Kidney capillary endothelial cell (primary cell): Measurements from ENCODE around the gene PGBD4.

Experiments used
- DNase-seq: peaks from one replicate; pipeline ENCODE4 v3.0.0-alpha.2; 2018; ENCODE audit warnings: low spot score

Gene PGBD4

GRCh38 chr15:34101366-34102174 is at the start of gene PGBD4, which contains the start of gene EMC7:
Gene PGBD4, plus strand, starts transcription at chr15:34102083. Its CDS starts 449 bp downstream, at chr15:34102532.
Gene EMC7, minus strand, starts transcription at chr15:34101862. Its CDS starts 23 bp downstream, at chr15:34101839.
- DNase-seq, result peak; percentile 97

- DNase-seq, result no peak
Measured at GRCh38 chr15:34054081-34054707, 47.7 kb upstream of the PGBD4 start.

- peak; percentile 53 for DNase-seq
Measured at GRCh38 chr15:34055868-34056595, 45.9 kb upstream of the PGBD4 start.

- DNase-seq, result no peak
Measured at GRCh38 chr15:34056911-34057310, 45.0 kb upstream of the PGBD4 start.

- no peak for DNase-seq
Measured at GRCh38 chr15:34059476-34059875, 42.4 kb upstream of the PGBD4 start.

- no peak for DNase-seq
Measured at GRCh38 chr15:34059946-34060345, 41.9 kb upstream of the PGBD4 start.

GRCh38 chr15:34064438-34064837 is 37.4 kb upstream of the PGBD4 start:
- DNase-seq, result peak; percentile 36

GRCh38 chr15:34065261-34065660 is 36.6 kb upstream of the PGBD4 start:
- DNase-seq, result no peak

GRCh38 chr15:34065941-34066340 is 35.9 kb upstream of the PGBD4 start:
- no peak for DNase-seq

- no peak for DNase-seq
Measured at GRCh38 chr15:34070003-34070402, 31.9 kb upstream of the PGBD4 start.

GRCh38 chr15:34076785-34077184 is 25.1 kb upstream of the PGBD4 start:
- no peak for DNase-seq

- no peak for DNase-seq
Measured at GRCh38 chr15:34078900-34079299, 23.0 kb upstream of the PGBD4 start.

GRCh38 chr15:34079904-34080303 is 22.0 kb upstream of the PGBD4 start:
- DNase-seq, result no peak

- DNase-seq, result no peak
Measured at GRCh38 chr15:34084086-34084485, 17.8 kb upstream of the PGBD4 start.

- DNase-seq, result no peak
Measured at GRCh38 chr15:34085746-34086145, 16.1 kb upstream of the PGBD4 start.

- no peak for DNase-seq
Measured at GRCh38 chr15:34099914-34100313, 2.0 kb upstream of the PGBD4 start.

- no peak for DNase-seq
Measured at GRCh38 chr15:34102175-34102925, 467 bp downstream of the PGBD4 start.

- DNase-seq, result no peak
Measured at GRCh38 chr15:34106423-34106822, 4.5 kb downstream of the PGBD4 start.

- DNase-seq, result no peak
Measured at GRCh38 chr15:34107315-34107714, 5.4 kb downstream of the PGBD4 start.

- peak; percentile 39 for DNase-seq
Measured at GRCh38 chr15:34109797-34110663, 8.1 kb downstream of the PGBD4 start.

GRCh38 chr15:34111488-34111887 is 9.6 kb downstream of the PGBD4 start:
- DNase-seq, result no peak
